ENCODE data around the gene CSF1R. TPM values are rescaled to one million over a fixed set of nuclear protein-coding genes. Genes with fewer than 3 reads are reported as not detected.
"Not testable (repeated sequence)": the region's sequence is repeated elsewhere in the genome, so short reads cannot be mapped to it uniquely, and the experiment has no call there.

CSF1R gene
- total RNA-seq, 1 experiment from 2014 or later = not detected

GRCh38 chr5:150035139-150035895 is 51.0 kb downstream of the CSF1R start:
- no peak overlapping the region for H3K27ac ChIP-seq (ENCODE audit: low read depth, low read length, poor library complexity, severe bottlenecking)
- BruUV-seq (replicated peaks) = no TSS peak
- CTCF ChIA-PET = no interaction called here
- DNase-seq (ENCODE audit: low spot score) = no peak
- H3K9me3 ChIP-seq (ENCODE audit: low read depth, low read length, poor library complexity, severe bottlenecking) = no peaks in the 10 kb centered on the region
- peaks cover 90% of the 10 kb centered on the region for H3K36me3 ChIP-seq (ENCODE audit: insufficient read depth, low read length, poor library complexity, severe bottlenecking)
- no peaks in the 10 kb centered on the region for H3K27me3 ChIP-seq (replicated peaks; ENCODE audit: insufficient read depth, low read depth, low read length, poor library complexity)
- POLR2A ChIA-PET (ENCODE audit: low non-redundant PET) = no interaction called here
- TF ChIP-seq CTCF (conservative IDR thresholded peaks at IDR 0.05; ENCODE audit: low read depth, low read length) (no peak), EZH2 (IDR thresholded peaks at IDR 0.05; ENCODE audit: borderline replicate concordance, low read depth, low read length, poor library complexity, severe bottlenecking) (no peak)
- intact Hi-C loops (cut with micrococcal nuclease; ENCODE audit: unreplicated experiment) = no loop called here
- peaks cover 11% of the 10 kb centered on the region for H3K4me1 ChIP-seq (ENCODE audit: insufficient read depth, low read length, poor library complexity, severe bottlenecking)
- no peak overlapping the region for H3K4me3 ChIP-seq (ENCODE audit: low read depth, low read length, poor library complexity, severe bottlenecking)

- Histone ChIP-seq H3K4me1 (ENCODE audit: insufficient read depth, low read length, poor library complexity, severe bottlenecking) (peaks cover 11% of the 10 kb centered on the region), H3K27ac (ENCODE audit: low read depth, low read length, poor library complexity, severe bottlenecking) (no peak overlapping the region), H3K36me3 (ENCODE audit: insufficient read depth, low read length, poor library complexity, severe bottlenecking) (peaks cover 90% of the 10 kb centered on the region), H3K4me3 (ENCODE audit: low read depth, low read length, poor library complexity, severe bottlenecking) (no peak overlapping the region), H3K9me3 (ENCODE audit: low read depth, low read length, poor library complexity, severe bottlenecking) (no peaks in the 10 kb centered on the region), H3K27me3 (replicated peaks; ENCODE audit: insufficient read depth, low read depth, low read length, poor library complexity) (no peaks in the 10 kb centered on the region)
- BruUV-seq (replicated peaks) = no TSS peak
- TF ChIP-seq CTCF (conservative IDR thresholded peaks at IDR 0.05; ENCODE audit: low read depth, low read length) (no peak), EZH2 (IDR thresholded peaks at IDR 0.05; ENCODE audit: borderline replicate concordance, low read depth, low read length, poor library complexity, severe bottlenecking) (no peak)
- DNase-seq (ENCODE audit: low spot score) = no peak
- ChIA-PET POLR2A (ENCODE audit: low non-redundant PET) (no interaction called here), CTCF (no interaction called here)
- intact Hi-C loops (cut with micrococcal nuclease; ENCODE audit: unreplicated experiment) = no loop called here
These were observed 51.7 kb downstream of the CSF1R start for GRCh38 chr5:150034662-150035061.

GRCh38 chr5:150033334-150033733 is 53.0 kb downstream of the CSF1R start:
- no peak for DNase-seq (ENCODE audit: low spot score)
- BruUV-seq (replicated peaks) = no TSS peak
- Histone ChIP-seq H3K9me3 (ENCODE audit: low read depth, low read length, poor library complexity, severe bottlenecking) (no peaks in the 10 kb centered on the region), H3K27ac (ENCODE audit: low read depth, low read length, poor library complexity, severe bottlenecking) (no peak overlapping the region), H3K27me3 (replicated peaks; ENCODE audit: insufficient read depth, low read depth, low read length, poor library complexity) (no peaks in the 10 kb centered on the region), H3K36me3 (ENCODE audit: insufficient read depth, low read length, poor library complexity, severe bottlenecking) (peaks cover 87% of the 10 kb centered on the region), H3K4me3 (ENCODE audit: low read depth, low read length, poor library complexity, severe bottlenecking) (no peak overlapping the region), H3K4me1 (ENCODE audit: insufficient read depth, low read length, poor library complexity, severe bottlenecking) (peaks cover 4% of the 10 kb centered on the region)
- CTCF ChIA-PET = no interaction called here
- TF ChIP-seq CTCF (conservative IDR thresholded peaks at IDR 0.05; ENCODE audit: low read depth, low read length) (no peak), EZH2 (IDR thresholded peaks at IDR 0.05; ENCODE audit: borderline replicate concordance, low read depth, low read length, poor library complexity, severe bottlenecking) (no peak)
- POLR2A ChIA-PET (ENCODE audit: low non-redundant PET) = no interaction called here
- intact Hi-C loops (cut with micrococcal nuclease; ENCODE audit: unreplicated experiment) = no loop called here

- H3K27me3 ChIP-seq (replicated peaks; ENCODE audit: insufficient read depth, low read depth, low read length, poor library complexity); H3K9me3 ChIP-seq (ENCODE audit: low read depth, low read length, poor library complexity, severe bottlenecking); CTCF ChIA-PET; H3K4me3 ChIP-seq (ENCODE audit: low read depth, low read length, poor library complexity, severe bottlenecking); DNase-seq (ENCODE audit: low spot score); POLR2A ChIA-PET (ENCODE audit: low non-redundant PET); BruUV-seq (replicated peaks); H3K27ac ChIP-seq (ENCODE audit: low read depth, low read length, poor library complexity, severe bottlenecking); intact Hi-C loops (cut with micrococcal nuclease; ENCODE audit: unreplicated experiment): not testable (repeated sequence)
- peaks cover 17% of the 10 kb centered on the region for H3K4me1 ChIP-seq (ENCODE audit: insufficient read depth, low read length, poor library complexity, severe bottlenecking)
- peaks cover 82% of the 10 kb centered on the region for H3K36me3 ChIP-seq (ENCODE audit: insufficient read depth, low read length, poor library complexity, severe bottlenecking)
These were observed 58.3 kb downstream of the CSF1R start for GRCh38 chr5:150028047-150028446.
